DOHH2 (cell line): ENCODE measurements around the gene MYH6.
"Not testable (repeated sequence)": the region's sequence is repeated elsewhere in the genome, so short reads cannot be mapped to it uniquely, and the experiment has no call there.

Experiments used
- H3F3A ChIP-seq: fragments of 200-600 bp; sonication (generic), shearing (Covaris generic); 2 replicates; pipeline ENCODE4 v1.6.0; 2016; ENCODE audit warnings: antibody characterized with exemption, mild to moderate bottlenecking; ENCODE audit not compliant: control insufficient read depth, insufficient read depth
- H3K27ac ChIP-seq: fragments of 200-600 bp; sonication (generic); 2 replicates; pipeline ENCODE4 v1.5.1; 2014; ENCODE audit warnings: low read depth, mild to moderate bottlenecking, low read length, moderate library complexity
- H3K27me3 ChIP-seq: fragments of 200-600 bp; sonication (generic); 2 replicates; pipeline ENCODE4 v1.6.1; 2014; ENCODE audit warnings: mild to moderate bottlenecking, low read length, mixed read lengths; ENCODE audit not compliant: control insufficient read depth
- H3K36me3 ChIP-seq: fragments of 200-600 bp; sonication (generic); 2 replicates; pipeline ENCODE4 v1.6.1; 2014; ENCODE audit warnings: mild to moderate bottlenecking, low read length, moderate library complexity, mixed read lengths; ENCODE audit not compliant: control insufficient read depth
- H3K4me1 ChIP-seq: fragments of 200-600 bp; sonication (generic); 2 replicates; pipeline ENCODE4 v1.6.1; 2014; ENCODE audit warnings: mild to moderate bottlenecking, low read length, mixed read lengths; ENCODE audit not compliant: control insufficient read depth
- H3K4me2 ChIP-seq: fragments of 200-600 bp; sonication (generic); 2 replicates; pipeline ENCODE4 v1.6.0; 2014; ENCODE audit warnings: mild to moderate bottlenecking, low read length, moderate library complexity
- H3K4me3 ChIP-seq: fragments of 200-600 bp; sonication (generic); 2 replicates; pipeline ENCODE4 v1.5.1; 2014; ENCODE audit warnings: mild to moderate bottlenecking, low read length, mixed read lengths
- H3K79me2 ChIP-seq: fragments of 200-600 bp; sonication (generic); 2 replicates; pipeline ENCODE4 v1.6.1; 2014; ENCODE audit warnings: mild to moderate bottlenecking, low read length, mixed read lengths; ENCODE audit not compliant: control insufficient read depth
- H3K9me2 ChIP-seq: fragments of 200-600 bp; sonication (generic); replicated peaks from 2 replicates; pipeline ENCODE4 v1.6.1; 2014; ENCODE audit warnings: mild to moderate bottlenecking, low read length, mixed read lengths; ENCODE audit not compliant: control insufficient read depth
- H3K9me3 ChIP-seq: fragments of 200-600 bp; sonication (generic); 2 replicates; pipeline ENCODE4 v1.6.1; 2014; ENCODE audit warnings: antibody characterized with exemption, low read length, mixed read lengths; ENCODE audit not compliant: control insufficient read depth, insufficient read depth
- H4K20me1 ChIP-seq: fragments of 200-600 bp; sonication (generic); 2 replicates; pipeline ENCODE4 v1.6.0; 2014; ENCODE audit warnings: low read depth, mild to moderate bottlenecking, antibody characterized with exemption, low read length, moderate library complexity; ENCODE audit not compliant: control insufficient read depth, insufficient read depth
- EZH2phosphoT487 ChIP-seq: fragments of 200-600 bp; sonication (generic); IDR thresholded peaks from 2 replicates; pipeline ENCODE4 v1.6.1; 2017; ENCODE audit warnings: borderline replicate concordance, mild to moderate bottlenecking, antibody characterized with exemption, low read length, moderate library complexity, mixed read lengths
- TF ChIP-seq, protein P1 (sequence below): fragments of 200-600 bp; sonication (generic); IDR thresholded peaks from one replicate; pipeline ENCODE4 v1.5.1; 2014; ENCODE audit warnings: antibody characterized with exemption, mild to moderate bottlenecking, low read depth, low read length; ENCODE audit not compliant: poor library complexity, severe bottlenecking

Gene MYH6

DNA sequence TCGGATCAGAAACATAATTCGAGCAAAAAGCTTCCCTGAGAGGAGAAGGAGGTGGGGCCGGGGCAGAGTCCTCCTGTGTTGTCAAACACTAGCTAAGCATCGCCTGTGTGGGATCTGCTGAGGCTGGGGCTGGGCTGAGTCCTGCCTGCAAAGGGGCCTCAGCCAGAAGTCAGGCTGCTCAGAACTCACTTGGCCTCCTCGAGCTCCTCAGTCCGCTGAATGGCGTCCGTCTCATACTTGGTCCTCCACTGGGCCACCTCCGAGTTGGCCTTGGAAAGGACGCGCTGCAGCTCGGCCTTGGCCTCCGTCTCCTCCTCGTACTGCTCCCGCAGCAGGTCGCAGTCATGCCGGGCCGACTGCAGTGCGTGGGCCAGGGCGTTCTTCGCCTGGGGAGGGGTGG, 9.9 kb upstream of the MYH6 start:
- no peaks in the 10 kb centered on the region for H3K9me3 ChIP-seq
- H4K20me1 ChIP-seq: no peaks in the 10 kb centered on the region
- H3K27ac ChIP-seq: no peak overlapping the region
- no peaks in the 10 kb centered on the region for H3K79me2 ChIP-seq
- no peak overlapping the region for H3K4me2 ChIP-seq
- no peaks in the 10 kb centered on the region for H3F3A ChIP-seq
- TF ChIP-seq EZH2phosphoT487: no peak
- TF ChIP-seq, protein P1, sequence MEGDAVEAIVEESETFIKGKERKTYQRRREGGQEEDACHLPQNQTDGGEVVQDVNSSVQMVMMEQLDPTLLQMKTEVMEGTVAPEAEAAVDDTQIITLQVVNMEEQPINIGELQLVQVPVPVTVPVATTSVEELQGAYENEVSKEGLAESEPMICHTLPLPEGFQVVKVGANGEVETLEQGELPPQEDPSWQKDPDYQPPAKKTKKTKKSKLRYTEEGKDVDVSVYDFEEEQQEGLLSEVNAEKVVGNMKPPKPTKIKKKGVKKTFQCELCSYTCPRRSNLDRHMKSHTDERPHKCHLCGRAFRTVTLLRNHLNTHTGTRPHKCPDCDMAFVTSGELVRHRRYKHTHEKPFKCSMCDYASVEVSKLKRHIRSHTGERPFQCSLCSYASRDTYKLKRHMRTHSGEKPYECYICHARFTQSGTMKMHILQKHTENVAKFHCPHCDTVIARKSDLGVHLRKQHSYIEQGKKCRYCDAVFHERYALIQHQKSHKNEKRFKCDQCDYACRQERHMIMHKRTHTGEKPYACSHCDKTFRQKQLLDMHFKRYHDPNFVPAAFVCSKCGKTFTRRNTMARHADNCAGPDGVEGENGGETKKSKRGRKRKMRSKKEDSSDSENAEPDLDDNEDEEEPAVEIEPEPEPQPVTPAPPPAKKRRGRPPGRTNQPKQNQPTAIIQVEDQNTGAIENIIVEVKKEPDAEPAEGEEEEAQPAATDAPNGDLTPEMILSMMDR: no peak
- H3K9me2 ChIP-seq: no peaks in the 10 kb centered on the region
- no peak overlapping the region for H3K4me3 ChIP-seq
- H3K4me1 ChIP-seq: no peaks in the 10 kb centered on the region
- H3K36me3 ChIP-seq: no peaks in the 10 kb centered on the region
- H3K27me3 ChIP-seq: no peaks in the 10 kb centered on the region

DNA sequence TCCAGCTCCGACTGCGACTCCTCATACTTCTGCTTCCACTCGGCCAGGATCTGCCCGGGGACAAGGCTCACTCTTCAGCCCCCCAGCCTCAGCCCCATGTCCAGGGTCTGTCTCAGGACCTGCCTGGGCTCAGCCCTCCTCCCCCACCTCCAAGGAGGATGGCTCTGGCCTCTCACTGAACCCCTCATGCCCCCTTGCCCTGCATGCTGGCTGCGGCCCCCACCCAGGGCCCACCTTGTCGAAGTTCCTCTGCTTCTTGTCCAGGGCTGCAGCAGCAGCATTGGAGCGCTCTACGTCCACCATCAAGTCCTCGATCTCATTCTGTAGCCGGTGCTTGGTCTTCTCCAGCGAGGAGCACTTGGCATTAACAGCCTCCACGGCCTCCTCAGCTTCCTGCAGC, 9.2 kb upstream of the MYH6 start:
- H3K27ac ChIP-seq, H3K36me3 ChIP-seq, H3K4me2 ChIP-seq, H3K4me3 ChIP-seq, H3F3A ChIP-seq, H3K27me3 ChIP-seq, H4K20me1 ChIP-seq, H3K4me1 ChIP-seq, H3K9me2 ChIP-seq, H3K79me2 ChIP-seq, H3K9me3 ChIP-seq: not testable (repeated sequence)

DNA sequence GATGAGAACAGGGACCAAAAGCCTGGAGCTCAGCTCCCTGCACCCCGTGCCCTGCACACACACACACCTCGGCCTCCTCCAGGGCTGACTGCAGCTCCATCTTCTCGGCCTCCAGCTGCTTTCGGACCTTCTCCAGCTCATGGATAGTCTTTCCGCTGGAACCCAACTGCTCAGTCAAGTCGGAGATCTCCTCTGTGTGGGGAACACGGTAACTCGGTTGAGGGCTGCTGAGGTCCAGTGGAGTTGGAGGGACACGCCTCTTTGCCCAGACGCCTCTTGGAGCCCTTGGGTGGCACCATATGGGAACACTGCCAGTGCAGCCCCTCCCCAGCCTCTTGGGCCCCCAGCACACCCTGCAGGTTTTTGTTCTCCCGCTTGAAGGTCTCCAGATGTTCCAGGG, 8.7 kb upstream of the MYH6 start:
- H3K4me2 ChIP-seq: no peak overlapping the region
- no peaks in the 10 kb centered on the region for H3K9me2 ChIP-seq
- H3K79me2 ChIP-seq: no peaks in the 10 kb centered on the region
- H3K36me3 ChIP-seq: no peaks in the 10 kb centered on the region
- H3K27me3 ChIP-seq: no peaks in the 10 kb centered on the region
- no peak overlapping the region for H3K4me3 ChIP-seq
- no peaks in the 10 kb centered on the region for H3F3A ChIP-seq
- H3K9me3 ChIP-seq: no peaks in the 10 kb centered on the region
- no peaks in the 10 kb centered on the region for H3K4me1 ChIP-seq
- H3K27ac ChIP-seq: no peak overlapping the region
- no peak for TF ChIP-seq EZH2phosphoT487
- TF ChIP-seq, protein P1: no peak
- H4K20me1 ChIP-seq: no peaks in the 10 kb centered on the region

DNA sequence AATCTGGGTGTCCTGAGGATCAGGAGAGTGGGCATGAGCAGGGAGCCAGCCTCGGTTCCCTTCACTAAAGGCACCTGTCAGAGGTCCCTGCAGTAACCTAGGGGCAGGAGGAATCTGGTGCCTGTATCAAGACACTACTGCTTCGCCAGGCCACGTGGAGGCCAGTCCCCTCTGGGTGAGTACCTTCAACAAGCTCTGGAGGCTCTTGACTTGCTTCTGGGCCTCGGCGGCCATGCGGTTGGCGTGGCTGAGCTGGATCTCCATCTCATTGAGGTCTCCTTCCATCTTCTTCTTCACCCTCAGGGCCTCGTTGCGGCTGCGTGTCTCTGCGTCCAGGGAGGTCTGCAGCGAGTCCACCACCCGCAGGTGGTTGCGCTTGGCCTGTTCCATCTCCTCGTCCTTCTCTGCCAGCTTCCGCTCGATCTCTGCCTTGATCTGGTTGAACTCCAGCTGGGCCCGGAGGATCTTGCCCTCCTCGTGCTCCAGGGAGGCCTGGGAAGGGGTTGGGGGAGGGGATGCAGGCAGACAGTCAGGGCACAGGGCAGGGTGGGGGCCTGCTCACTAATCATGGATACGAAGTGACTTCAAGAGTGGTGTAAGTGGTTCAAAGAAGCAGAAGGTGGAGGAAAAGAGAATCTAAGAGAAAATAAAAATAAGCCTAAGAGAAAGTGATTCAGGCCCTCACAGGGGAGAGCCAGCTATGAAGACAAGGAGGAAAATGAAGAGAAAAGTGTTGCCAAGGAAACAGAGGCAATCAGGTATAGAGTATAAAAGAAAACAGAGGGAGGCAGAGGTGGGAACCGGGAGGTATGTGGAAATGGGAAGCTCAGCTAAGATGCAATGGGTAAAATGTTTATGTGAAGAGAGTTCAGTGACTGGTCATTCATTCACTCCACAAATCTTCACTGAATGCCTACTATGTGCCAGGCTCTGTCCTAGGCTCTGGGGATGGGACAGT, 8.0 kb upstream of the MYH6 start:
- H3K27me3 ChIP-seq: no peaks in the 10 kb centered on the region
- H3K27ac ChIP-seq: no peak overlapping the region
- TF ChIP-seq, protein P1: no peak
- no peak for TF ChIP-seq EZH2phosphoT487
- H3K4me3 ChIP-seq: no peak overlapping the region
- no peaks in the 10 kb centered on the region for H3K9me2 ChIP-seq
- H4K20me1 ChIP-seq: no peaks in the 10 kb centered on the region
- H3K4me1 ChIP-seq: no peaks in the 10 kb centered on the region
- H3K79me2 ChIP-seq: no peaks in the 10 kb centered on the region
- no peaks in the 10 kb centered on the region for H3F3A ChIP-seq
- H3K4me2 ChIP-seq: no peak overlapping the region
- H3K36me3 ChIP-seq: no peaks in the 10 kb centered on the region
- no peaks in the 10 kb centered on the region for H3K9me3 ChIP-seq
